Peyer's patch (tissue), 4 donors: ENCODE results near the gene CRACR2B.

Source experiments
- POLR2A ChIP-seq, 2 donors: fragments of 450-650 bp; IDR thresholded peaks; one replicate each; pipeline ENCODE4 v1.5.1; 2017; ENCODE audit warnings: antibody characterized with exemption in 2 of 2, mild to moderate bottlenecking in 2 of 2, moderate library complexity in 2 of 2
- TF ChIP-seq, protein P1 (sequence below), 6 experiments: fragments of 450-650 bp in 4 of 6; fragments of 200-600 bp in 2 of 6; sonication (generic) in 1 of 6; IDR thresholded peaks; one replicate each; pipeline ENCODE4 v1.5.1; 2017 to 2019; ENCODE audit warnings: antibody characterized with exemption in 6 of 6, mild to moderate bottlenecking in 3 of 6, moderate library complexity in 1 of 6

DNA sequence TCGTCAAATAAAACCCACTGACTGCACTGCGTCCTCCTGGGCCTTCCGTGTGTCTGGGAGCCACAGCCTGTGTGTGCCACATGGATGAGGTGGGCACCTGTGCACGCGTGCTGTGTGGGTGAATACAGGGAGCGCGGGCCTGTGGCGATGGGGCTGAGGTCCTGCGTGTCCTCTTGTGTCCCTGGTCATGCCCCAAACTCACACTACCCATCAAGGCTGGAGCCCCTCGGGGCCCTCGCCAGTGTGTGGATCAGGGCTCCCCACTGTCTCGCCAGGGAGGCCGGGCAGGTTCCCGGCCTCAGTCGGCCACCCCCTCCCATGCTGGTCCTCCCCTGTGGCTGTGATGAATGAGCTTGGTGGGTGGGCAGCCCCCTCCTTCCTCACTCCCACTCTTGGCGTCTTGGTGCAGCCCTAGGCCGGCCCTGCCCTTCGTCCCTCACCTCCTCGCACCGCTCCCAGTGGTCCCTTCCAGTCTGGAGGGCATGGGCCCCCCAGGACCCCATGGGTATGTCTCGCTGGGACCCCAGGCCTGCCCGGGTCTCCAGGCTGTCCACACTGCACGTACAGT lies 4.3 kb downstream of the CRACR2B start:
- TF ChIP-seq, protein P1, sequence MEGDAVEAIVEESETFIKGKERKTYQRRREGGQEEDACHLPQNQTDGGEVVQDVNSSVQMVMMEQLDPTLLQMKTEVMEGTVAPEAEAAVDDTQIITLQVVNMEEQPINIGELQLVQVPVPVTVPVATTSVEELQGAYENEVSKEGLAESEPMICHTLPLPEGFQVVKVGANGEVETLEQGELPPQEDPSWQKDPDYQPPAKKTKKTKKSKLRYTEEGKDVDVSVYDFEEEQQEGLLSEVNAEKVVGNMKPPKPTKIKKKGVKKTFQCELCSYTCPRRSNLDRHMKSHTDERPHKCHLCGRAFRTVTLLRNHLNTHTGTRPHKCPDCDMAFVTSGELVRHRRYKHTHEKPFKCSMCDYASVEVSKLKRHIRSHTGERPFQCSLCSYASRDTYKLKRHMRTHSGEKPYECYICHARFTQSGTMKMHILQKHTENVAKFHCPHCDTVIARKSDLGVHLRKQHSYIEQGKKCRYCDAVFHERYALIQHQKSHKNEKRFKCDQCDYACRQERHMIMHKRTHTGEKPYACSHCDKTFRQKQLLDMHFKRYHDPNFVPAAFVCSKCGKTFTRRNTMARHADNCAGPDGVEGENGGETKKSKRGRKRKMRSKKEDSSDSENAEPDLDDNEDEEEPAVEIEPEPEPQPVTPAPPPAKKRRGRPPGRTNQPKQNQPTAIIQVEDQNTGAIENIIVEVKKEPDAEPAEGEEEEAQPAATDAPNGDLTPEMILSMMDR (IDR thresholded peaks at IDR 0.05), result no peak
- no peak for TF ChIP-seq POLR2A (IDR thresholded peaks at IDR 0.05)
